Stimulated activated CD8-positive, alpha-beta memory T cell treated with anti-CD3 and anti-CD28 coated beads, Interleukin-15, amount 100 ng/mL, for 4 hours (primary cell): ENCODE data around the gene FRAS1.
"Not testable (repeated sequence)": the region's sequence is repeated elsewhere in the genome, so short reads cannot be mapped to it uniquely, and the experiment has no call there.

ENCODE experiments used
- DNase-seq, 2 donors: peaks; one replicate each; pipeline ENCODE4 v3.0.0-alpha.2; 2020; ENCODE audit warnings: low read depth in 2 of 2

Gene FRAS1

DNA sequence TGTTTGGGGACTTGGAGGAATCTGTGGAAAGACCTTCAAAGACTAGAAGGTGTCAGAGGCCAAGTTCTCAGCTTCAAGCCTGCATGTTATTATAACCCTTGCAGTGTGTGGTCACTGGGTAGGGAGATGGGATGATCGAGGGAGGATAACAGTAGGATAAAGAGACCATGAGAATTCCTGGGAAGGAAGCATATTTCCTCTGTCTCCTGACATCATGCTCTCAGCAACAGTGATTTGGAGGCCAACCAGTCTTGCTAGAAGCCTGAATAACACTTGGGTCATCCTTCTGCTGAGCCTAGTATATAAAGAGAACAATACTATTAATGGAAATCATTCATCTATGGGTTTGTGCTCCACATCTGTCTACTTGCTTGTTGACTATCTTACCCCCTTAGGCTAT, 453.6 kb downstream of the FRAS1 start:
- DNase-seq: no peak

DNA sequence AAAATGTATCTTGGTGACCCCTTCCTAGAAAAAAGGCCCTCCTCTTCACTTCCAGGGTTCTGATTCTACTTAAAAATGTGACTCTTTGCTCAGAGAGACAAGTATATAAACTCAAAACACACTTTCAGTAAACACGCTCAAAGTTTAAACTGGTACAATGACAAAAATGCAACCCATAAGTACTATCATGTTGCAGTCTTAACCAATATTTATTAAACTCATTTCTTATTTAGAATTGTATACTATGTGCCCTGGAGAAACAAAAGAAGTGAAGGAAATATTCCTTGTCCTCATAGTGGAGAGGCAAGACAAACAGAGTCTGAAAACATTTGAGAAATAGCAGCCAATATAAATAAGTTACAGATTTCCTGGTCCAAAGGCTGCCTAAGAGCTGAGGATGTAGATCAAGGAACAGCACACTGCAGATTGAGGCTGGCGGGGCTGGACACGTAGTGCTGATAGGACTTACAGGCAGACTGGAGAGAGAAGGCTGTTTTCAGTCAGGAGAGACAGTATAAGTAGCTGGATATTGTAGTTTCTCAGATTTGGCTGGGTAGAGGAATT, 455.3 kb downstream of the FRAS1 start:
- DNase-seq: no peak

DNA sequence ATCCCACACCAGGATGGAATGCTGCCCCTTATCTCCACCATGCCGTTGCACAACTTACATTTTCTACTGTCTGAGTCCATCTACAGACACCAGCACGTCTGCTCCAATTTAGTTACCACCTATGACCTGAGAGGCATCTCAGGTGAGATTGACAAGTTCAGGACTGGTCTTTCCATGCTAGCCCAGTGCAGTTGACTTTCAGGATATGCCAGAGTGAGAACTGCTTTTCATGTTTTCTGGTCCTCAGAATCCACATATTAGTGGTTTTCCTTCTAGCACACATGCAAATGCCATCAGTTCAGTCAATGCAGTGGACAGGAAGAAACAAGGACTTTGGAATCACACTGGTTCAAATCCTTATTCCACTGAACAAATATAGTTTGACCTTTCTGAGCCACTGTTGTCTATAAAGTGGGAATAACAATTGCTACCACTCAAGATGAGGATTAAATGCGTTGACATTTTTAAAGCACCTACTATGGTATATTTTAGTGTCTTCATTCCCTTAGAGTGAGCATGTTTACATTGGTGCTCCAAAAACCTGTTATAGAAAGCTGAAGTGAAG, 456.4 kb downstream of the FRAS1 start:
- DNase-seq: no peak

DNA sequence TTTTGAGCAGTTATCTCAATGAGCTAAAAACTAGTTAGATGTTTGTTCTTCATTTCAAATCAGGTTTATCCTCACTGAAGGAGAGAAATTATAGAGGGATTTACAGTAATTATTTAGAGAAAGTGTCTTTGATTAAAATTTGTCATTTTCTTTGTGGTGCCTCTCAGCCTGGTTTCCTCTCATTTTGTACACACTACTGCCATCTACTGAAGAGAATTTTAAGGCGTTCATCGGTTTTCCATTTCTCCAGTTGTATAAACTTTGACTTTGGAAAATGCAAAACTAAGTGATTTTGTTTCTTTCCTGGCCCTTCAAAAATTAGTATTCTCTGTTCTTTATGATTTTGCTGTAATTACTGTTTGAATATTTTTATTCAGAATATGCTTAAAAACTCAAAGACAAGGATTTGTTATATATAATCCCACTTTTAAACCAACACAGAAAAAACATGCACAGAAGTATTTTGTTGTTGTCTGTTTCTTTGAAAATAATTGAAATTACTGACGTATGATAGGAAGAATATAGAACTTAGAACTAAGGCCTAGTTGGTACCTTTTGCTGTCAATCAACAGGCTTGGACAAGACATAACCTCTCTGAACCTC, 460.0 kb downstream of the FRAS1 start:
- no peak for DNase-seq

DNA sequence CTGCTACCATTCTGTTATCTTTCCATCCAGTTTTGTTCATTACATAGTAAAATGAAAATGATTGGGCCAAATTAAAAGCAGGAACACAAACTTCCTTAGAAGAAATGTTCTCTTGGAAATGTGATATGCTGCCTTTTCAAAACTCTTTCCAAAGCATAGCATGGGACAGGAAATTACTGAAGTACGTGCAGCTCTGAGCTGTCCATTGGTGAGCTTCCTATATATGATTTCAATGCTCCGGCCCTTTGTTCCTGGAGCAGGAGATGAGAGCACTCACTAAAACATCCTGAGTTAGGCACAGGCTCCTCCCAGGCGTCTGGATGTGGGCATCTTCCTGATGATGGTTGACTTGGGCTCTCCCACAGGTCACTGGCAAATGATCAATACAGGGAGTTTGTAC, 461.4 kb downstream of the FRAS1 start:
- no peak for DNase-seq

DNA sequence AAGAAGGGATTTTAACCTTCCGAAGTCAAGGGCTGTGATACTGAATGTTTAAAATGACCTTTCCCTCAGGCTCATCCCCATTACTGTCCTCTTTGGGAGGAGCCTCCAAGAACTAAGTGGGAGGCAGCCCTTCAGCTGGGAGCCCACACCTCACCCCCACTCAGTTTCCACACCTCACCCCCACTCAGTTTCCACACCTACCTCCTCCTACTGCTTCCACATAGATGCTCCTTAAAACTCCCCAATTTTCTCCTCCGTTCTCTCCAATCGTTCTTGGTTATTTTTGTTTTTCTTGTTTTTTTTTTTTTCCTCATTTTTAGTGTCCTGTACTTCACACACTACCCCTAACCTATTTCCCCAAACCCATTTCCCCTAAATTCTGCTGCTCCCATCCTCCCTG, 462.8 kb downstream of the FRAS1 start:
- DNase-seq: no peak

DNA sequence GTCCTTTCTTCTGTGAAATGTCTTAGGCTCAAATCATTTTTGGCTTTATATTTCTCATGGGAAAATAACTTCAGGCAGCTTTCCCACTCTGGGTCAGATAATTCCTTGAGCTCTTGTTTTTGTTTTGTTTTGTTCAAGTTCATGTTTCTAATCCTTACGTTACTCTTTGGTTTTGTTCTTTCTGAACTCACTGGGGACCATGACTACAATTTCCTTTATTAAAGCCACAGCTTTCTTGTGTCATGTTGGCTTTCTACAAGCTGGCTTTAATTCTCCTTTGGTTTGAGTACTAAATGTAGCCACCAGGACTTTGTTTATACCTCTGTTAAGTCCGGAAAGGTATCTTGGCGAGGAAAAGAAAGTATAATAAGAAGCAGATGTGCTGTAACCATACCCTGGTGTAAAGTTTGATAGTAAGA, 463.7 kb downstream of the FRAS1 start:
- DNase-seq: no peak

DNA sequence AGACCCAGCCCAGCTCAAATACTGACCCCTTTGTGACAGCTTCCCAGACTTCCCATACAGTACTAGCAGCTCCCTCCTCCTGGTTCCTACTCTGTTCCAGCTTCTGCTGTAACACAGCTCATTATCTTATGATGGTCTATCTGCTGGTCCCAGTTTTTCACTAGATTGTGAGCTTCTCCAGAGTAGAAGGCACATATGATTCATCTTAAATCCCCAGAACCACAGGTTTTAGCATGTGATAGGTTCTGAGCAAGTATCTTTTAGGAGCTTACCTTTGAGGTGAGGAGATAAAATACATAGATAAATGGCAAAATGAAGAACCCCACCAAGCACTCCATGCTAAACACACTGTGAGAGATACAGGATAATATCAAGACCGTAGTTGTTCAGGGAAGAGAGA, 466.9 kb downstream of the FRAS1 start:
- no peak for DNase-seq

DNA sequence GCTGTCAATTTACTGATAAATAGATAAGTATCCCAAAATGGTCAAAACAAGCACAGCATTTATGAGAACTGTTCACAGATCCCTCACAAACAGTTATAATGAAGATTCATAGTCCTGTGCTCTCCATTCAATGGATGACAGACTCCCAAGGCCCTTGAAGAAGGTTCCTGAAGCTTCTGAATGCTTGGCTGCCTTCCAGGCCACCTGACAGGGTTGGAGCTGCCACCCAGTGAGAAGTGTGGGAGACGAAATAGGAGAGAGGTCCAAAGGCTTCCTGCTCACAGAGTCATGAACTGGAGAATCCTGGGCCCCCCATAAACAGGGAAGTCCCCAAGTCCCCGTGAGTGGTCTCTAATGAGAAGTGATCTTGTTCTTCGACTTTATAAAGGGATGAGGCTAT, 468.4 kb downstream of the FRAS1 start:
- no peak for DNase-seq

DNA sequence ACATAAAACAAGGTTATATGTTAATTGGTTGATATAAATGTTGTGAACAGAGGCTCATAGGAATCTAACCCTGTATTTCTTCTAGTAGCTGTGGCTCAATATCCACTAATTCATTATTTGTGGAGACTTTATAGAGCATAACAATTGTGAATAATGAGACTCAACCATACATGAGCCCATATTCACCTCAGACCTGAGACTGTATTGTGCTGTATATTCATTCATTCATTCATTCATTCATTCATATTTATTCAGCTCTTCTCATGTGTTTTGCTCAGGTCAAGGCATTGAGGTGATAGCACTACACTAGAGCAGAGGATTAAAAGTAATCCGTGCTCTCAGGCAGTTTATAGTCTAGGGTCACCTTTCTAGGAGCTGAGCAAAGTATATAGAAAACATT, 470.0 kb downstream of the FRAS1 start:
- no peak for DNase-seq

DNA sequence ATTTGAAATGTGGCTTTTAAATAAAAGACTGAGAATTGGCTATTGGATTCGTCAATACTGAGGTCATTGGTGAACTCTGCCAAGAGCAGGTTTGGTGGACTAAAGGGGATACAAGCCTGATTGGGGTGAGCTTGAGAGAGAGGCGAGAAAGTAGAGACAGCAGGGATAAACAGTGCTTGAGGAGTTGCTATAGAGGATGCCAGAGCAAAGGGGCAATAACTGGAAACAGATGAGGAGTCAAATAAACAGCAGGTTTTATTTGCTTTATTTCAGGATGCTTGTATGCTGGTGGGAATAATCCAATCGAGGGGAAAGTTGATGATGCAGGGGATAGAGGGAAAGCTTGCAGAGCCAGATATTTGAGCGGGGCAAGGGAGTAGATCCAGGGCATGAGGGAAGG, 470.4 kb downstream of the FRAS1 start:
- no peak for DNase-seq

DNA sequence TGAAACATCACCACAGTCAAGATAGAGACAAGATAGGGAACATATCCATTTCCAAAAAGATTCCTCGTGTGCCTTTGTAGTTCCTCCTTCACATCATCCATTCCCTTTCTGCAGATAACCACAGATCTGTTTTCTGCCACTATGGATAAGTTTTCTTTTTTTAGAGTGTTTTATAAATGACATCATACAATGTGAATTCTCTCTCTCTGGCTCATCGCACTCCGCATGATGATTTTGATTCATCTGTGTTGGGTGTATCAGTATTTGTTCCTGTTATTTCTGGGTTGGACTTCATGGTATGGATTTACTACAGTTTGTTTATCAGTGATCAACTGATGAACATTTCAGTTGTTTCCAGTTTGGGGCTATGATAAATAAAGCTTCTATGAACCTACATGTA, 471.2 kb downstream of the FRAS1 start:
- DNase-seq: no peak

DNA sequence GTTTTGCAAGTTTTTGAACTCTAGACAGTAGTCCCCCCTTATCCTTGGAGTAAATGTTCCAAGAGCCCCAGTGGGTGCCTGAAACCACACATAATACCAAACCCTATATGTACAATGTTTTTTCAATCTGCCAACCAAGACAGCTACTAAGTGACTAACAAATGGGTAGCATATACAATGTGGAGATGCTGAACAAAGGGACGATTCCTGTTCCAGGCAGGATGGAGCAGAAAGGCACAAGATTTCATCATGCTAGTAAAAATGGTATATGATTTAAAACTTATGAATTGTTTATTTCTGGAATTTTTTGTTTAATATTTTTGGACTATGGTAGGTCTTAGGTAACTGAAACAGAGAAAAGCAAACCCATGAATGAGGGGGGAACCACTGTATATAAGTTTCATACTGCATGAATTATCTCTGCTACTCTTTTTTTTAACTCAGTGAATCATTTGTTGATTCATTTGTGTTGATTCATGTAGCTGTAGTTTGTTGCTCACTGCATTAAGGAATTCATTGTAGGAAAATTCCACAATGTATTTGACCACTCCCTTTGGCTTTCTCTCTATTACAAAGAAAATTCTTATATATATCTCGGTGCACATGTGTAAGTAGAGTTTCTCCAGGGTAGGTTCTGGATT, 472.6 kb downstream of the FRAS1 start:
- DNase-seq: no peak

DNA sequence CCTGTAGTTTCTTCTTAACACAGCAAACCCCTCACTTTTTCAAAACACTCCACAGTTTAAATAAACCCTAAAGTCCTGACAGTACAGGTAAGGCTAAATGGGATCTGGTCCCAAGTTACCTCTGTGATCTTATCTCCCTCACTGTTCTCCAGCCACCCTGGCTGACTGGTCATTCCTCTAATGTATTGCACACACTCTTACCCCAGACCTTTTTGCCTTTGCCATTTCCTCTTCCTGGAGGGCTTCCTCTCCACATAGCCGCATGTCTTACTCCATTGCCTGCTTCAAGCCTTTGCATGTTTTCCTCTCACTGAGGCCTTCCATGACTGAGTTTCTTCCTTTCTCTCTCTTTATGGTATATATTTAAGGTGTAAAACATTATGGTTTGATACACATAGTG, 474.9 kb downstream of the FRAS1 start:
- no peak for DNase-seq

DNA sequence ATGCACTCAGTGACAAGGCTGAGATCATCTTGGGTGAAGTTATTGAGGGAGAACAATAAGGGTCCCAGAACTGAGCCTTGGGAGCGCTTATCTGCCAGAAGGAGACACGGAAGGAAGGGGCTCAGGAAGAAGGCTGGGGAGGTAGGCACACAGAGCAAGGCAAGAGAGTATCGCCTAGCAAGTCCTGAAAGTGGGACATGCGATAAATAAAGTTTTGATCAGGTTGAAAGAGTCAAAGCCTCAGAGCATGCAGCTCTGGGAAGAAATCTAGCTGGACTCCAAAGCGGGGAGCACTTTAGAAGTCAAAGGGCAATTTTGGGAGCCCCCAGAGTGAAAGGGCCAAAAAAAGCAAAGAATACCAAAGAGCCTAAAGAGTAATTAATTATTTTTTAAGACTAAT, 476.7 kb downstream of the FRAS1 start:
- DNase-seq: no peak

DNA sequence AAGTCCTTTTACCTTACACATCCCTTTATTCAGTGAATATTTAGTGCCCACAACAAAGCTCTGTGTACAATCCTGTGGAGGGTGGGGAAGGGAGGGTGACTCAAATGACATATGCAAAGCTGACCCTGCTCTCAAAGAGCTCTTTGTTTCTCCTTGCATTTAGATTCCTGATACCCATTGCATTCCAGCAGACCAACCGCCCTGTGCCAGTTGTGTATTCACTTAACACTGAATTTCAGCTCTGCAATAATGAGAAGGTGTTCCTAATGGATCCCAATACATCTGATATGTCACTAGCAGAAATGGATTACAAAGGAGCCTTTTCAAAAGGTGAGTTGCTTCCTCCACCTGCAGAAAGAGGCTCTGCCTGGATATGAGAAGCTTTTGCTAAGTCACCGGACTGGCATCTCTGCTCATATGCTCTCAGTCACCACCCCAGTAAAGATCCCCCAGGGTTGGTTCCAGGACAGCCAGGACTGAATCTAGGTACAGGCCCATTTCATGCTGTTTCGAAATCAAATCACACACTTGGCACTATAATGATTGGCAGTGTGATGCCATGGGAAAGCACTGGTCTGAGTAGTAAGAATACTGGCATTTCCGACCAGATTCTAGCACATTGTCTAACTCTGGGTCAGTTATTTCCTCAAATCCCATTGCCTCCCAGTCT, 477.3 kb downstream of the FRAS1 start:
- no peak for DNase-seq

DNA sequence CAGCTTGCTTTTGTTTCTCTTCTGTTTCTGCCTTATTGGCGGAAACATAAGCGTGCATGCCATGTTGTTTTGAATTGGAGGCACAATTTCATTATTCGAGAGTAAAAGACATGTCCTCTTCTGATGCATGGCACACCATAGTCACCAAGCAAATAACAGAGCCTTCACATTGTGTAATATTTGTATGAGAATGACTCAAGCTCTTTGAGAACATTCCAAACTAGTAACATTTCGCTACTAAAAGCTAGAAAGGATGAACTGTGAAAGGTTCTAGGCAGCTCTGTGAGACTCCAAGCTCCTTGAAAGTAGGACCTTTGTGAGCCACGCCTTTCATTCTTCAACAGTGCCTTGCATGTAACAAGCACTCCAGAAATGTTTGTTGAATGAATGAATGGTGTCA, 485.2 kb downstream of the FRAS1 start:
- DNase-seq: no peak

DNA sequence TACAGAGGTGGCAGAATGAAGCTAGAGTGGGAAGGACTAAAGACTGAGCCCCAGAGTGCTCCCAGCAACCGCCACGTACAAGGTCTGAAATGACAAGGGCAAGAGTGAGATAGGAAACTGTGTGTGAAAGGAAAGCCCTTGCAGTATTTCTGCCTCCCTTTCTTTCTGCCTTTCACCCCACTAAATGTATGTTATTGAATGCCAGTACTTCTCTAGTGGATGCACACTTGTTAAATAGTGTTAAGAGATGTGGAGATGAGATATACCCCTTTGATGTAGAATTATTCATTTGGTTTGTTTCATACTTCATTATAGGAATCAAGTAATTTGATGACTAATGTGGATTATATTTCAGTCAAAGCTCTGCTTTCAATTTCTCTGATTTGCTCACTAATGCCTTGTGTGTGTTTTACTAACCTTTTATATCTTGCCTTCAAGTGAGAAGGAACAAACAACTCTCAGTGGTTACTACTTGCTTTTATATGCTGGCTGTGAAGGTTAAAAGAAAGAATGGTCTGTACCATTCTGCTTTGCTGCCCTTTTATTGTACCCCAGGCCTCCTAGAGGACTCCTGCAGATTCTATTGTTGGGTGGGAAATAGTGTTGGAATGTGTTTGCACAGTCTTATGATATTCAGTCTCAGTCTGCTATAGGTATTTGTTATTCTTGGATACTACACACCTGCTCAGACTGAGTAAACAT, 486.5 kb downstream of the FRAS1 start:
- no peak for DNase-seq

DNA sequence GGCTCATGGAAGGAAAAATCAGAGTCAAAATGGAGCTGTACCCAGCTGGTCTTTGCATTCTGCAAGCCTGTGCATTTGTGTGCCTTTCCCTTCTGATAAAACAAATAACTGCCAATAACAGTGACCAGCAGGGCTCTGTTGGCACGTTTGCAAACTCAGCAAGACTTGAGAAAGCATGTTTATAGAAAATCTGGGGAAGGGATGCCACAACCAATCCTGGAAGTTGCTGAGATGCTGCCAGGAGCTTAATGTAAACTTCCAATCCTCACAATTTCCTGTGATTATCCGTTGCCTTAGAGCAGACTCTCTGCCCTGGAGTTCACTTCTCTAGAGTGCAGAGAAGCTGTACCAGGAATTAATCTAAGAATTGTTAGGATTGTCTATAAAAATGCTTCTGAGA, 487.6 kb downstream of the FRAS1 start:
- no peak for DNase-seq

DNA sequence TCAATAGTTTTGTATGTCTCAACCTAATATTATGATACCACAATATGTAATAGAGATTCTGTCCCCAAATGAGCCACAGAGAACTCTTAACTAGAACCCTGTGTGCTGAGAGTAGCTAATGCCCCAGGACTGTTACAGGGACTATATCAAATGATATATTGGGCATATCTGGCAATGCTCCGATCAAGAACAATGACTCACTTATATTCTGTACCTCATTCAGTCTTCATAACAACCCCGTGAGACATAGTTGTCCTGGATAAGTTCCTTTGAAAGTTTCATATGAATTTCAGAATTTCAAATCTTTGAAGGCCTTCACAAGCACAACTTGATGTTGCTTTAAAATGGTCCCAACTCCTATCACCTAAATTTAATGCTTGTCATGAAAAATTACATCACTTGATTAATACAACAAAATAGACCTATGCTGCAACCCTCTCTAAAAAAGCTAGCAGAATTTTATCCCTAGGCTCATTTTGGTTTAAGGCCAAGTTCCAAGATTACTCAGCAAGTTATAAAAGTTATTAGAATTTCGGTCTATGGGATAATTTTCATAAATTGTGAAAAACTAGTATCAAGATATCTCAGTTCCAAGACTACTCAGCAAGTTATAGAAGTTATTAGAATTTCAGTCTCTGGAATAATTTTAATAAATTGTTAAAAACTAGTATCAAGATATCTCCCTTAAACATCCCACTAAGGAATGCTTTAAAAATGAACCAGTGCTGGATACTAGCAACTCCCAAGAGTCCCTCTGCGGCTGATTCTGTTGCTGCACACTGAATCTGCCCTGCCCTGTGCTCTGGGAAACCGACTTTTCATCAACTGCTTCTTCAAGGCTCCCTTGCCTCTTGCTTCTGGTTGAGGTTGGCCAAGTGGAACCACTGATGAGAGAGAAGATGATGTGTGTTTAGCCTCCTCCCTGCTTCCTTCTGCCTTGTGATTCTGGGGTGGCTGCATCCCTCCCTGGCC, 488.4 kb downstream of the FRAS1 start:
- DNase-seq: no peak

DNA sequence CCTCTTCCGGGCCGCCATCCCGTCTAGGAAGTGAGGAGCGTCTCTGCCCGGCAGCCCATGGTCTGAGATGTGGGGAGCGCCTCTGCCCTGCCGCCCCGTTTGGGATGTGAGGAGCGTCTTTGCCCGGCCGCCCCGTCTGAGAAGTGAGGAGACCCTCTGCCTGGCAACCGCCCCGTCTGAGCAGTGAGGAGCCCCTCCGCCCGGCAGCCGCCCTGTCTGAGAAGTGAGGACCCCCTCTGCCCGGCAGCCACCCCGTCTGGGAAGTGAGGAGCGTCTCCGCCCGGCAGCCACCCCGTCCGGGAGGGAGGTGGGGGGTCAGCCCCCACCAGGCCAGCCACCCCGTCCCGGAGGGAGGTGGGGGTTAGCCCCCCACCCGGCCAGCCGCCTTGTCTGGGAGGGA, 490.8 kb downstream of the FRAS1 start:
- DNase-seq: not testable (repeated sequence)
